IMR-90 (cell line): Measurements from ENCODE around the gene SLC8A1. TPM values are rescaled to one million over a fixed set of nuclear protein-coding genes. Genes with fewer than 3 reads are reported as not detected.

Source experiments
- ATAC-seq: fragments of 200-7000 bp; cut with Tn5 transposase; 2 replicates; pipeline ENCODE4 v1.9.1; 2020; ENCODE audit warnings: low read depth, mild to moderate bottlenecking, moderate library complexity
- BruUV-seq: library from RNA; stranded (reverse); fragments of 400-500 nt; replicated peaks from 2 replicates; lab custom pipeline; 2021; lab: Mats Ljungman, UMichigan
- CTCF ChIA-PET: fragments of 300-600 bp; formaldehyde crosslinking; extraction: SDS; loops from one replicate; lab custom pipeline; 2021; ENCODE audit warnings: antibody characterized with exemption; lab: Yijun Ruan, JAX
- POLR2A ChIA-PET: fragments of 300-600 bp; sonication (Branson Sonifier 250); formaldehyde crosslinking; loops from one replicate; lab custom pipeline; 2022; ENCODE audit warnings: antibody characterized with exemption; ENCODE audit not compliant: unreplicated experiment; lab: Charles Lee
- DNase-seq: peaks from one replicate; pipeline ENCODE4 v3.0.0; 2013
- H2AFZ ChIP-seq: replicated peaks from 2 replicates; pipeline ENCODE3; 2013; ENCODE audit warnings: low read length, mild to moderate bottlenecking; ENCODE audit not compliant: poor library complexity
- H2AK5ac ChIP-seq: 2 replicates; pipeline ENCODE4 v1.6.1; 2013; ENCODE audit warnings: low read depth, low read length, inconsistent platforms
- H2AK9ac ChIP-seq: replicated peaks from 2 replicates; pipeline ENCODE3; 2013; ENCODE audit warnings: mild to moderate bottlenecking, low read depth, low read length, moderate library complexity; ENCODE audit not compliant: poor library complexity
- H2BK120ac ChIP-seq: 2 replicates; pipeline ENCODE4 v1.6.1; 2013; ENCODE audit warnings: low read depth, low read length, inconsistent platforms
- H2BK15ac ChIP-seq: 3 replicates; pipeline ENCODE4 v1.6.1; 2013; ENCODE audit warnings: low read depth, low read length, inconsistent platforms
- H2BK20ac ChIP-seq: 2 replicates; pipeline ENCODE4 v1.6.1; 2013; ENCODE audit warnings: low read depth, mild to moderate bottlenecking, inconsistent platforms, low read length, moderate library complexity
- H2BK5ac ChIP-seq: 2 replicates; pipeline ENCODE4 v1.6.1; 2013; ENCODE audit warnings: mild to moderate bottlenecking, low read depth, low read length, inconsistent platforms; ENCODE audit not compliant: poor library complexity, severe bottlenecking
- H3K14ac ChIP-seq: replicated peaks from 2 replicates; pipeline ENCODE4 v1.6.1; 2013; ENCODE audit warnings: low read depth, low read length, inconsistent platforms
- H3K18ac ChIP-seq: 2 replicates; pipeline ENCODE4 v1.6.1; 2013; ENCODE audit warnings: low read depth, low read length, control low read depth
- H3K23ac ChIP-seq: 2 replicates; pipeline ENCODE4 v1.6.1; 2013; ENCODE audit warnings: low read depth, low read length, inconsistent platforms
- H3K27ac ChIP-seq: 2 replicates; pipeline ENCODE4 v1.5.1; 2013; ENCODE audit warnings: mild to moderate bottlenecking, control low read depth, low read length; ENCODE audit not compliant: insufficient read depth
- H3K27me3 ChIP-seq: 2 replicates; pipeline ENCODE4 v1.6.1; 2013; ENCODE audit warnings: low read length; ENCODE audit not compliant: control insufficient read depth, insufficient read depth
- H3K36me3 ChIP-seq: 2 replicates; pipeline ENCODE4 v1.6.1; 2013; ENCODE audit warnings: low read length, mixed read lengths; ENCODE audit not compliant: control insufficient read depth, insufficient read depth
- H3K4ac ChIP-seq: 2 replicates; pipeline ENCODE4 v1.6.1; 2013; ENCODE audit warnings: low read depth, low read length, inconsistent platforms
- H3K4me1 ChIP-seq: 2 replicates; pipeline ENCODE4 v1.6.1; 2013; ENCODE audit warnings: low read length, mixed read lengths; ENCODE audit not compliant: control insufficient read depth, insufficient read depth
- H3K4me2 ChIP-seq: 2 replicates; pipeline ENCODE4 v1.6.1; 2013; ENCODE audit warnings: low read depth, mild to moderate bottlenecking, control low read depth, low read length, moderate library complexity
- H3K4me3 ChIP-seq: 2 replicates; pipeline ENCODE4 v1.5.1; 2013; ENCODE audit warnings: low read depth, mild to moderate bottlenecking, control low read depth, low read length, moderate library complexity; ENCODE audit not compliant: insufficient read depth
- H3K56ac ChIP-seq: 2 replicates; pipeline ENCODE4 v1.6.1; 2013; ENCODE audit warnings: low read length, inconsistent platforms; ENCODE audit not compliant: insufficient read depth; ENCODE audit errors: extremely low read depth
- H3K79me1 ChIP-seq, 2 experiments: 2 replicates each; pipeline ENCODE4 v1.6.1; 2013; ENCODE audit warnings: low read length in 2 of 2, inconsistent platforms in 1 of 2, low read depth in 1 of 2
- H3K9ac ChIP-seq: 2 replicates; pipeline ENCODE4 v1.6.1; 2013; ENCODE audit warnings: low read depth, low read length, control low read depth
- H3K9me1 ChIP-seq: 2 replicates; pipeline ENCODE4 v1.6.1; 2013; ENCODE audit warnings: low read length, inconsistent platforms; ENCODE audit not compliant: insufficient read depth
- H3K9me3 ChIP-seq: 2 replicates; pipeline ENCODE4 v1.6.1; 2013; ENCODE audit warnings: low read length; ENCODE audit not compliant: control insufficient read depth, insufficient read depth
- H4K20me1 ChIP-seq: 2 replicates; pipeline ENCODE4 v1.6.1; 2013; ENCODE audit warnings: low read length, inconsistent platforms; ENCODE audit not compliant: insufficient read depth
- H4K5ac ChIP-seq: 2 replicates; pipeline ENCODE4 v1.6.1; 2013; ENCODE audit warnings: mild to moderate bottlenecking, low read depth, low read length, control low read depth
- H4K8ac ChIP-seq, 2 experiments: 2 replicates each; pipeline ENCODE4 v1.6.1; 2013; ENCODE audit warnings: low read depth in 2 of 2, low read length in 2 of 2, control low read depth in 1 of 2, inconsistent platforms in 1 of 2
- H4K91ac ChIP-seq: 2 replicates; pipeline ENCODE4 v1.6.1; 2013; ENCODE audit warnings: low read depth, low read length, inconsistent platforms; ENCODE audit not compliant: insufficient read depth
- BHLHE40 ChIP-seq: fragments of 150-350 bp; IDR thresholded peaks from 2 replicates; pipeline ENCODE4 v1.6.1; 2016; ENCODE audit warnings: mild to moderate bottlenecking, low read depth, low read length
- CEBPB ChIP-seq: IDR thresholded peaks from 2 replicates; pipeline ENCODE4 v1.6.1; 2012; ENCODE audit warnings: low read depth, low read length, improper control_type of control experiment
- CHD1 ChIP-seq: IDR thresholded peaks from 2 replicates; pipeline ENCODE4 v1.6.1; 2012; ENCODE audit warnings: low read depth, low read length, improper control_type of control experiment
- FOS ChIP-seq: fragments of 150-350 bp; IDR thresholded peaks from 2 replicates; pipeline ENCODE4 v1.6.1; 2016; ENCODE audit warnings: low read depth, low read length
- MAFK ChIP-seq: IDR thresholded peaks from 2 replicates; pipeline ENCODE4 v1.6.1; 2012; ENCODE audit warnings: low read depth, low read length, improper control_type of control experiment
- MAZ ChIP-seq: IDR thresholded peaks from 2 replicates; pipeline ENCODE4 v1.6.1; 2012; ENCODE audit warnings: low read depth, mild to moderate bottlenecking, low read length, improper control_type of control experiment, moderate library complexity, borderline replicate concordance
- MXI1 ChIP-seq: IDR thresholded peaks from 2 replicates; pipeline ENCODE4 v1.6.1; 2012; ENCODE audit warnings: low read depth, mild to moderate bottlenecking, low read length, moderate library complexity, borderline replicate concordance
- NFE2L2 ChIP-seq: fragments of 150-350 bp; IDR thresholded peaks from 2 replicates; pipeline ENCODE4 v1.6.1; 2016; ENCODE audit warnings: low read depth, mild to moderate bottlenecking, low read length
- POLR2A ChIP-seq: IDR thresholded peaks from 2 replicates; pipeline ENCODE4 v1.6.1; 2012; ENCODE audit warnings: mild to moderate bottlenecking, low read depth, low read length
- RAD21 ChIP-seq: IDR thresholded peaks from 2 replicates; pipeline ENCODE4 v1.6.1; 2012; ENCODE audit warnings: low read length, improper control_type of control experiment
- RCOR1 ChIP-seq: IDR thresholded peaks from 2 replicates; pipeline ENCODE4 v1.6.1; 2012; ENCODE audit warnings: mild to moderate bottlenecking, low read length, improper control_type of control experiment; ENCODE audit not compliant: insufficient replicate concordance
- RFX5 ChIP-seq: IDR thresholded peaks from 2 replicates; pipeline ENCODE4 v1.8.0; 2012; ENCODE audit warnings: low read depth, mild to moderate bottlenecking, low read length, moderate library complexity
- SMC3 ChIP-seq: fragments of 150-350 bp; IDR thresholded peaks from 2 replicates; pipeline ENCODE4 v1.6.1; 2016; ENCODE audit warnings: low read depth, mild to moderate bottlenecking, antibody characterized with exemption, low read length, moderate library complexity
- USF2 ChIP-seq: fragments of 150-350 bp; IDR thresholded peaks from 2 replicates; pipeline ENCODE4 v1.6.1; 2017; ENCODE audit warnings: mild to moderate bottlenecking, antibody characterized with exemption, low read length, low read depth
- WGBS, 2 experiments: methylation state at CpG; one replicate each; pipeline versions ENCODE4 v1.1.5 to v1.1.7; 2013; ENCODE audit warnings: missing lambda C conversion rate in 2 of 2; ENCODE audit not compliant: insufficient read length in 1 of 2; ENCODE audit errors: extremely low coverage in 2 of 2; 5-methylcytosine and 5-hydroxymethylcytosine counted together
- dilution Hi-C: fragments of 300-500 bp; cut with HindIII; formaldehyde crosslinking; loops from one replicate; pipeline ENCODE4 v1.14.3; 2018; ENCODE audit warnings: low sequenced_read_pairs; ENCODE audit not compliant: unreplicated experiment
- in situ Hi-C: fragments of 300-500 bp; cut with MboI; formaldehyde crosslinking; loops from 3 replicates; pipeline ENCODE4 v1.14.3; 2019; ENCODE audit warnings: low sequenced_read_pairs, inconsistent platforms, mixed read lengths
- intact Hi-C: fragments of 100-400 bp; cut with micrococcal nuclease; formaldehyde crosslinking; loops from 2 replicates; pipeline ENCODE4 v1.10.0; 2022
- polyA plus RNA-seq, 3 experiments: library from polyadenylated mRNA; depleted of rRNA; stranded (reverse); fragments of >200 nt; gene quantifications; 2 replicates each; pipeline ENCODE4 v1.2.3, GENCODE V29; 2012; ENCODE audit warnings: low replicate concordance in 1 of 3
- total RNA-seq: library from RNA; depleted of rRNA; stranded (reverse); fragments of >200 nt; gene quantifications from 2 replicates; pipeline ENCODE4 v1.2.3, GENCODE V29; 2012
- TF ChIP-seq, protein P1 (sequence below): conservative IDR thresholded peaks from 2 replicates; pipeline ENCODE4 v1.5.1; 2012; ENCODE audit warnings: mild to moderate bottlenecking, low read depth, low read length, improper control_type of control experiment
- TF ChIP-seq, protein P2 (sequence below): fragments of 150-350 bp; IDR thresholded peaks from 2 replicates; pipeline ENCODE4 v1.6.1; 2016; ENCODE audit warnings: low read depth, mild to moderate bottlenecking, low read length, moderate library complexity, borderline replicate concordance

SLC8A1 gene
- total and polyA plus RNA-seq, 2 of the 4 experiments (the other 2 are of a cell fraction) = 7.7 to 57.0 TPM

GRCh38 chr2:40123326-40123725, 328.6 kb downstream of the SLC8A1 start:
- ChIA-PET POLR2A (interaction anchor here (1.2 kb wide), 1 partner anchor 18 kb away, joined by 4 read pairs; no protein-coding TSS in a partner anchor), CTCF (no interaction called here)
- Histone ChIP-seq H3K79me1 (peaks cover 11 to 29% of the 10 kb centered on the region in 2 experiments), H2BK15ac (peak overlapping the region; percentile 51; the same call in 1 of the 3 replicates), H3K4ac (peak overlapping the region; percentile 79; the same call in 1 of the 2 replicates), H3K14ac (no peak overlapping the region), H3K23ac (peak overlapping the region; percentile 88; the same call in 1 of the 2 replicates), H4K91ac (0 out of 2 replicates have a peak overlapping the region, but pooled peaks have one; percentile 94), H3K9ac (peak overlapping the region; percentile 10; the same call in 1 of the 2 replicates), H3K4me2 (no peak overlapping the region), H3K27me3 (no peaks in the 10 kb centered on the region), H3K9me1 (peaks cover 11% of the 10 kb centered on the region), H3K56ac (peak overlapping the region; percentile 62; the same call in 1 of the 2 replicates), H4K5ac (peak overlapping the region; percentile 96; the same call in 1 of the 2 replicates), H3K27ac (peak overlapping the region; percentile 86; the same call in 1 of the 2 replicates), H2AK9ac (no peak overlapping the region), H2AK5ac (no peak overlapping the region; the same call in 1 of the 2 replicates), H2BK20ac (no peak overlapping the region), H4K20me1 (no peaks in the 10 kb centered on the region), H3K18ac (peak overlapping the region; percentile 95), H3K36me3 (peaks cover 2% of the 10 kb centered on the region; the same call in 1 of the 2 replicates), H3K4me1 (peaks cover 29% of the 10 kb centered on the region), H3K9me3 (no peaks in the 10 kb centered on the region), H2AFZ (no peak overlapping the region), H3K4me3 (no peak overlapping the region), H2BK120ac (peak overlapping the region; percentile 94; the same call in 1 of the 2 replicates), H4K8ac (peak overlapping the region; percentile 77 to 95; a peak in 3 of 4 replicates), H2BK5ac (peak overlapping the region; percentile 100)
- intact Hi-C loops = no loop called here
- no CpG with 5 or more reads among the region's 1 CpG for WGBS, 2 experiments
- dilution Hi-C loops = no loop called here
- in situ Hi-C loops = no loop called here
- ATAC-seq (peak; percentile 8; the same call in 1 of the 2 replicates), DNase-seq (no peak)
- no peak for TF ChIP-seq POLR2A
- TF ChIP-seq, protein P1, sequence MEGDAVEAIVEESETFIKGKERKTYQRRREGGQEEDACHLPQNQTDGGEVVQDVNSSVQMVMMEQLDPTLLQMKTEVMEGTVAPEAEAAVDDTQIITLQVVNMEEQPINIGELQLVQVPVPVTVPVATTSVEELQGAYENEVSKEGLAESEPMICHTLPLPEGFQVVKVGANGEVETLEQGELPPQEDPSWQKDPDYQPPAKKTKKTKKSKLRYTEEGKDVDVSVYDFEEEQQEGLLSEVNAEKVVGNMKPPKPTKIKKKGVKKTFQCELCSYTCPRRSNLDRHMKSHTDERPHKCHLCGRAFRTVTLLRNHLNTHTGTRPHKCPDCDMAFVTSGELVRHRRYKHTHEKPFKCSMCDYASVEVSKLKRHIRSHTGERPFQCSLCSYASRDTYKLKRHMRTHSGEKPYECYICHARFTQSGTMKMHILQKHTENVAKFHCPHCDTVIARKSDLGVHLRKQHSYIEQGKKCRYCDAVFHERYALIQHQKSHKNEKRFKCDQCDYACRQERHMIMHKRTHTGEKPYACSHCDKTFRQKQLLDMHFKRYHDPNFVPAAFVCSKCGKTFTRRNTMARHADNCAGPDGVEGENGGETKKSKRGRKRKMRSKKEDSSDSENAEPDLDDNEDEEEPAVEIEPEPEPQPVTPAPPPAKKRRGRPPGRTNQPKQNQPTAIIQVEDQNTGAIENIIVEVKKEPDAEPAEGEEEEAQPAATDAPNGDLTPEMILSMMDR = no peak
- no peak for TF ChIP-seq MAZ
- TF ChIP-seq MXI1 = no peak
- TF ChIP-seq NFE2L2 = no peak
- TF ChIP-seq, protein P2, sequence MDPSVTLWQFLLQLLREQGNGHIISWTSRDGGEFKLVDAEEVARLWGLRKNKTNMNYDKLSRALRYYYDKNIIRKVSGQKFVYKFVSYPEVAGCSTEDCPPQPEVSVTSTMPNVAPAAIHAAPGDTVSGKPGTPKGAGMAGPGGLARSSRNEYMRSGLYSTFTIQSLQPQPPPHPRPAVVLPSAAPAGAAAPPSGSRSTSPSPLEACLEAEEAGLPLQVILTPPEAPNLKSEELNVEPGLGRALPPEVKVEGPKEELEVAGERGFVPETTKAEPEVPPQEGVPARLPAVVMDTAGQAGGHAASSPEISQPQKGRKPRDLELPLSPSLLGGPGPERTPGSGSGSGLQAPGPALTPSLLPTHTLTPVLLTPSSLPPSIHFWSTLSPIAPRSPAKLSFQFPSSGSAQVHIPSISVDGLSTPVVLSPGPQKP = no peak
- TF ChIP-seq RAD21 = no peak
- TF ChIP-seq BHLHE40 = no peak
- TF ChIP-seq MAFK = no peak
- no peak for TF ChIP-seq RCOR1
- TF ChIP-seq FOS = no peak
- TF ChIP-seq SMC3 = no peak
- TF ChIP-seq RFX5 = no peak
- no peak for TF ChIP-seq CHD1
- no peak for TF ChIP-seq CEBPB
- no peak for TF ChIP-seq USF2
- no TSS peak for BruUV-seq
